NCI-H146 (cell line): ENCODE results near the gene DCANP1.

Experiments used
- DNase-seq: peaks from one replicate; lab custom pipeline; 2025; lab: John Stamatoyannopoulos, UW

The DCANP1 gene

GRCh38 chr5:135441350-135441831, 5.8 kb downstream of the DCANP1 start:
- DNase-seq = no peak

DNA sequence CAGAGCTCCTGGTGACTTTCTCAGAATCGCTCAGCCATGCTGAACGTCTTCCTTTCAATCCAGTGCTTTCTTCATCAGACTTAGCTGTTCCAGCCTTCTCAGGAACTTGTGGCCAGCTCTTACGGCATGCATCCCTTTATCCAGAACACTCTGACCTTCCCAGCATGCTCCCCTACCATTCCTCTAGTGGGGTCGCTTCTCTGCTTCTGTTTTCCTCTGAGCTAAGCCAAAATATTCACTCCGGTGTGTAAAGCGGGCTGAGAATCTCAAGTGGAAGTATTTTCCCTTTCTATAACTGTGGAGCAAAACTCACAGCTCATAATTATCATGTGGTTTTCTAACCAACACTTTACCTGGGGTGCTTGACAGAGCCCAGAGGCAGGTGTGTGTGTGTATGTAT, 6.2 kb downstream of the DCANP1 start:
- no peak for DNase-seq

GRCh38 chr5:135439231-135440205, 7.6 kb downstream of the DCANP1 start:
- DNase-seq = no peak

GRCh38 chr5:135438636-135439221, 8.4 kb downstream of the DCANP1 start:
- DNase-seq = no peak

- DNase-seq = no peak
Observed at GRCh38 chr5:135437796-135438560, 9.2 kb downstream of the DCANP1 start.

- DNase-seq = no peak
Observed at GRCh38 chr5:135437422-135437795, 9.7 kb downstream of the DCANP1 start.

DNA sequence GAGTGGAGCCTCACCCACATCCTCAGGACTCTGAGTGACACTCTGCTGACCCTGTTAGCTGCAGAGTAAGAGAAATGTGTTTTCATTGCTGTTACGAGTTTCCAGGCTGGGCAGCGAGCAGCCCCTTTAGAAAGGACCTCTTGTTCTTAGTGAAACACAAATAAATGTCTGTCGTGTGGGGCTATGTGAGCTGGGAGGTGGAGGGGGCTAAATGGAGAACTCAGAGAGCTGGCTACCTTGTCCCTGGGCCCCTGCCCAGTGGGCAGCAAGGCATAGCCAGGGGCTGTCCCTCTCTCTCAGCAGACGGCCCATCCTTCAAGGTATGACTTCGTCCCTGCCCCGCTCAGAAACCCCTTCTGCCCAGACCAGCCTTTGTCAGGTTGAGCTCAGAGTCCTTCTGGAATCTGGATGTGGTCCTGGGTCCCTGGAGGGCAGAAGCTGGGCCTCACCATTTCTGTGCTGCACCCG, 10.2 kb downstream of the DCANP1 start:
- no peak for DNase-seq

DNA sequence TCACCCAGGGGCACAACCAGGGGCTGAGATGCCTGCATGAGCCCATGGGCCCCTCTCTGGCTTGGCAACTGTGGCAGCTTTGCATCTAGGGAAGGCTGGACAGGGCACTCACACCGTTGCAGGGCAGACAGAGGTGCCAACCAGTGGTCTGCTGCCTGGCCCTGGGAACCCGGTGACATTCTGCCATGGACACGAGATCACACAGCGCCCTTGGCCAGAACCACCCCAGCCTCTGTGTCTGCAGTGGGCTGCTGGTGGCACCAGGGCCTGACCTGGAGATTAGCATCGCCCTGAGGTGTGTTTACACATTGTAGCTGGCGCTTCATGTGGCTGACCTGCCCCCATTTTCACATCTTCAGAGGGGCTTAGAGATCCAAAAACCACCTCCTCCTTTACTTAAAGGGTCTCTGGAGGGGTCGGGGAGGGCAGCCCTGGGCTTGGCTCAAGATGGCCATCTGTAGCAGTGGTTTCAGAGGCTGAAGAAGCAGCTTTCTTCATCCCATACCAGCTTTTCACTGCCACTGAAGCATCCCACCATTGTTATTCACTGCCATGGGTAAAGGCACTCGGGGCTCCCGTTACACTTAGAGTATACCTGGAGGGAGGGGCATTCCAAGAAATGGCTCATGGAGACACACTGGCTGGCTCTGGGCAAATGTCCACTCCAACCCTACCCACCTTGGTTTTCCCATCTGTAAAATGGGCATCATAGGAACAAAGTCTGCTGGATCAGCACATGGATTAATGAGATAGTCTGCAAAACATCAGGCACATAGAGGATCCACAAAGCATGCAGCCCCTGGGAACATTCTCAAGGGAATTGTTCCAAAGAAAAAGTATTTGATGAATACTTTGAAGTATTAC, 11.4 kb downstream of the DCANP1 start:
- no peak for DNase-seq

- no peak for DNase-seq
Observed at GRCh38 chr5:135434591-135435466, 12.3 kb downstream of the DCANP1 start.

DNA sequence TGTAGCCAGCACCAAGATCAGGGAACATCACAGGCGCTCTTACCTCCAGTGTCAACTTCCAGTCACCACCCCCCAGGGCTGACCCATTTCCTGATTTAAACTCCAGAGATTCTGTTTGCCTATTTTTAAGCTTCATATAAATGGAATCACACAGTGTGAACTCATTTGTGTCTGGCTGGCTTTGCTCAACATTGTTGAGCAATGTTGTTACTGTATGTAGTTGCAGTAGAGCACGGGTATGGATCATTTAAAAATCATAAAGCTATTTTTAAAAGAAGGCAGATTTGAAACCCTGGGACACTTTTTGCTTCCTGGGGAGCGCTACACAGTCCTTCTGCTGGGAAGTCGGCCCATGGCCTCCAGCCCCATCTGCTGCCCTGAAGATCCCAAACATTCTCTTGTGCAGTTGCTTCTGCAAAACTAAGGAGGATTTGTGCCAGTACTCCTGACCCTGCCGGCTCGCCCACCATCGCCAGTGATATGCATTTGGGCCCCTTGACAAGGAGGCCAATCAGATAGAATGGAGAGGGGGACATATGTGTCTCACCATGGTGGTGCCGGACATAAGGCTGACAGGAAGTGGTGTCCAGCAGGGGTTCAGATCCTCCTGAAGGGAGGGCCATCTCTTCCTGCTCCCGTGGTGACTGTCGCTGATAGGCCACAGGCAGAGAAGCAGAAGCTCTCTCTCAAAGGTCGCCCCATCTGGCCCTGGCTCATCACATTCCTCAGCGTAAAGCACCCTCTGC, 13.3 kb downstream of the DCANP1 start:
- no peak for DNase-seq

DNA sequence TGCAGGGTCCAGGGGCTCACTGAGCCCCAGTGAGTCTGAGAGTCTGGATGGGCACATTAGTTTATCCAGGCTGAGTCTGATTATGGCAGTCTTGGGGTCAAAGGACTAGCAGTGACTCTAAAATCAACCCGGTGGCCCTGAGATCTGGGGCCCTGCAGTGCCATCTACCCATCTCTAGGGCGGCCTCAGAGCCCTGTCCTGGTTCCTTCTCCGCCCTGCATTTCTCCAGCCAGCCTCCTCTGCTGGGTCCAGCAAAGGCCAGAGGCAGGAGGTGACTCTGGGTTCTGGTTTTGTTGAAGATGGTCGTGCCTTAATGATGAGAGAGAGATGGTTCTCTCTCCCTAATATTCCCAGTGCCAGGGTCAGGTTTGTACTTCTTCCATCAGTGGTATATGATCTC, 15.0 kb downstream of the DCANP1 start:
- DNase-seq = no peak

DNA sequence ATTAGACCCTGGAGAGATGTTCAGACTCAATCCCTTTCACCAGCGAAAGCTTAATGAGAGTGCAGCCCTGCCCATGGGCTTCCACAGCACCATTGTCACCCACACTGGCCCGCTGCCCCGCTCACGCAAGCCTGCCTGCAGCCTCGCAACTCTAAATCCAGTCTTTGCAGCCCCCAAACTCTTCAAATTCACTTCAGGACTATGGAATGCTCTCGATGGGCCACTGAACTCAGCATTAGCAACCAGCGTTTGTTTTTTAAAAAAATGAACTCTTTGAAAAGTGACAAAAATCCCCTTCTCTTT, 17.1 kb downstream of the DCANP1 start:
- no peak for DNase-seq

DNA sequence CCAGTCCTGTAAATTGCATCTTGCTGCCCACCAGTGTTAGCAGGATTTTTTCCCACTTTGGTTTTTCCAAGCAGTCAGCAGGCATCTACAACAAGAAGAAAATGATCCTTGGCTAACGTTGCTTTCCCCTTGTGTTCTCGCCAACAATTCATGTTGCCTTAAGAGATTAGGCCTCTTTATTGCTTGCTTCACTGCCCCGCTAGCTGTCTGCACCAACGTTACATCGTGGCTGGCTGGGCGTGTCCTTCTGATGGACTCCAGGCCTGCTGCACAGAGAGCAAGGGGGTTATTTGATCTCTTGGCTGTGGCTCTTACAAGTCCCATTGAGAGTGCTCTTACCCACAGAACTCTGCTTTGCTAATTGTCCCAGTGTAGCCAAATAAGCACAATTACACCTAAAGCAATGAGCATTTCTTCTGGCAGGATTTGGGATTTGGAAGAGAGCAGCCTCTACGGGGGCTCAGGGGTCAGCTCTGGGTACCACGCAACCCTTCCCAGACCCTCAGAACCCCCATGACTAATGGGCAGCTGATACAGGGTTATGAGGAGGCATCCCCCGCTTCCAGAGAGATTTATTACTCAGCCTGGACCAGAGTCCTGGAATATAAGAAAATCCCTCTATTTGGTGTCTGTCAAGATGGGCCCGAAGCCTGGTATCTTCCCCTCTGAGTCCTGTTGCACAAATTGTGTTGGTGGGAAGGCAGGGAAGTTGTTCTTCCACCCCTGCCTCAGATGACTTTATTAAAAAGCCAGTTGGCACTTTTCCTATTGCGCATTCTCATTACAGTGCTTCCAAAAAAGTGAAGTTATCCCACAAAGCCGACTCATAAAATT, 17.6 kb downstream of the DCANP1 start:
- no peak for DNase-seq

DNA sequence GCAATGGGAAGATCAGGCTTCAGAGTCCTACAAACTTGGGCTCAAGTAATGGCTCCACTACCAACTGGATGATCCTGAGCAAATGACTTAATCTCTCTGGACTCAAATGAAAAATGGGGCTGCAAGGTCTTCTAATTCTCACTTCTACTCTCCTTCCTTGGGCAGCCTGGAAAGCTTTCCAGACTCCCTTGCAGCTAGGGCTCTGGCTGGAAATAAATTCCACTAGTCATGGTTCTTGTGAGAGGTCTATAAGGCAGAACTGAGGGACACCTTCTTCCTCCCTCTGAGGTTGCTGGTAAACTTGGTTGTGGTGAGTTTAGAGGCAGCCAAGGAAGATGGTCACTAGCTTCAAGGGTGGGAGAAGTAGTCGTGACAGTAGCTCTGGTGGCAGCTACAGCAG, 18.6 kb downstream of the DCANP1 start:
- DNase-seq = no peak

DNA sequence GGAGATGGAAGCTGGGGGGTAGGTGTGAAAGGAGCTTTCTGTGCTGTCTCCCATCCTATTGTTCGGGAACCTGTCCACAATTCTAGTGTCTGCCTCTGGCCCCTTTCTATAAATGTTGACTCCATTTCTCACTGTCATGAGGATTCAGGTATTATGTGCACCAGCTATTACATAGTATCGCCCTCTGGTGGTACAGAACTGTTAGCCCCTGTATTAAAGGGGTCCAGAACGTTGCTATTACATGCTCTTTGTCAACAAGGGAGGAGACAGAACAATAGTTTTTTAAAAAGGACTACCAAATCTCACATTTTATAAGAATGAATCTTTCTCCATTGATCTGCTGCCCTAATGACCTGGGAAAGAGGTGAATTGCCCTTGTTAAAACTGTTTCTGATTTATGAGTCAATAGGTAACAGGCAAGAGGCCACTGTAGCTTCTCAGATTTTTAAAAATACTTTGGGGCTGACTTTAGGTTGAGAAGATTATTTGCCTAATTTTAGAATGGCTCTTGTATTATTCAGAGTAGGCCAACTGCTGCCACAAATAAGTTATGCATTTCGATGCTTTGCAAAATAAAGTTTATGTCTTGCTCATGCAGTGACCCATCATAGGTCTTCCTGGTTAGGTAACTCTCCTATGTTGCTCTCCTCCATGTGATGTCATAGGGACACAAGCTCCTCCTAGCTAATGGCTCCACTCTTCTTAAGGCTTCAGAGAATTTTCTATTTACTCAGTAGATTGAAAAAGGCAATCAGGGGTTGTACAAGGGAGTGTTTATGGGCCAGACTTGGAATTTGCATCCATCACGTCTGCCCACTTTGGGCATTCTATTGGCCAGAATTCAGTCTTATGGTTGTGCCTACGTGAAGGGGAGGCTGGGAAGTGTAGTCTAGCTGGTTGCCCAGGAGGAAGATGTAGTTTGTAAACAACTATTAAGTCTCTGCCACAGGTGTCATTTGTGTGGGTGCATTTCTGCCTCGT, 20.8 kb downstream of the DCANP1 start:
- DNase-seq = peak; percentile 54

- DNase-seq = no peak
Observed at GRCh38 chr5:135425641-135426040, 21.5 kb downstream of the DCANP1 start.

- DNase-seq = no peak
Observed at GRCh38 chr5:135423846-135424168, 23.3 kb downstream of the DCANP1 start.
